ENCODE data around the gene PHETA2.
A peak's percentile ranks its signal among the peaks of the same experiment; 100 is the strongest.
"Not testable (repeated sequence)": the region's sequence is repeated elsewhere in the genome, so short reads cannot be mapped to it uniquely, and the experiment has no call there.

PHETA2 gene

DNA sequence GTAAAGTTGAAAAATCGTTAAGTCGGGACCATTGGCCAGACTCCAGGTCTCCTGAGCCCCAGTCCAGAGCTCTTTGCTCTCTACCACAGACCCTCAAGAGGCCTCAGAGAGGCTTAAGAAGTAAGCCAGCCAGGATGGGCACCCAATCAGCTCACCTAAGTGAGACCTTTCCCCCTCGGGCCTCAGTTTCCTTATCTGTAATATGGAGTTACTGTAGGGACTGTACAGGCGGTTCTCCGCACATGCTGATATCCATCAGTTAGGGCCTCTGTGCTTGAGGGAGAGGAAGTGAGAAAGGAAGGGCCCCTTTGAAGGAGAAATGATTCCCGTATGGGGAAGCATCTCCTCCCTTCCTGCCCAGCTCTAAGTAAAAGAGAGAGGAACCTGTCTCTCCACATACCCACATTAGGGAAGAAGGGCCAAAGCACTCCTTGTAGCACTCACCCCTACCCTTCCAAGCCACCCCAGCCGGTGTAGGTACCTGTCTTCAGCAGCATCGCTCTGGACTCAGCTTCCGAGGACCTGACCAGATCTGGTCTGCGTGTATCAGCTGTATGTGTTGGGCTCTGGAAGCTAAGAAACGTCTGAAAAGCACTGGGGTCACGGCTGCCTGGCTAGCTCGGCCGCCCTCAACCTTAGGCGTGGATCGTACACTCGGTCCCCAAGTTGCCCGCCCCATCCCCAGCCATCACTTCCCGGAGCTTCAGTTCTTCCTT, 4.1 kb upstream of the PHETA2 start:
- no peak for DNase-seq (ENCODE audit: low spot score)

DNA sequence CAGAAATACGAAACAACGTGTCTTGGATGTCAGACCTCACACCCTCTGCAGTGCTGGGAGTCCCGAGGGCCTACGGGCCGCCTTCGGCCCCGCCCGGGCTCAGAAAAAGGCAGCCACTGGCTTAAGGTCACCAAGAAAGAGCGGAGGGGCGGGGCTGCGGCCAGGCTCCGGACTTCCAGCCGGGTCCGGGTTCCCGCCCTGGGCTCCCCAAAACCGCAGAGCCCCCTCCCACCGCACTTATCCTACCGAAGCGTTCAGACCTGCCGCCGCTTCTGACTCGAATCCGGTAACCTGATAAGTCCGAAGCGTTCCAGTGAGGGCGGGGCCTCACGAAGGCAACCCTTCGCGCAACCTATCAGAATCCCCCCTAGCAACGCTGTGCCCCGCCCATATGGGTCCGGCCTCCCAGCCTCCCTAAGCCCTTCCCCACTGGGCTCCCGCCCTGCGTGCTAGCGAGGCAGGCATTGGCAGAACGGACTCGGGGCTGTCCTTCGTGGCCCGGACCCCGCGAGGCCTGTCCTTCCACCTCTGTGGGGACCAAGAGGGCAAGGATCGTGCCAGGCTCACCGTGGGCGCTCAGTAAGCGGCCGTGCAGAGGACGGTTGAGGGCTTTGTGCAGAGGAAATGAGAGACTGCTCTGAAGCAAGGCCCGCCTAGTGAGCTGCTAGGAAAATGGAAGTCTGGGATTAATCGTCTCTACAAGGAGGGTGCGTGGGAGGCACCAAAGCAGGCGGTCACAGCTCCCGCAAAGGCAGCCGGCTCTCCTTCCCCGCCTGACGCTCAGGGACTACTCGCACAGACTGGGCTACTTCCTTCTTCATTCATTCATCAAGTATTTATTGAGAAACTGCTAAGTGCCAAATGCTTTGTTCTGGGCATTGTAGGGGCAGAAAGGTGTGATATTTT, 3.3 kb upstream of the PHETA2 start, which contains the start of gene NAGA:
TSS of gene NAGA (minus strand) at position 296 of the 906 bp plus-strand sequence. CDS start 515 bp downstream, outside the sequence.
- peak; percentile 97 for DNase-seq (ENCODE audit: low spot score)

- not testable (repeated sequence) for DNase-seq (ENCODE audit: low spot score)
Measured at GRCh38 chr22:42071508-42071907, 2.5 kb upstream of the PHETA2 start.

DNA sequence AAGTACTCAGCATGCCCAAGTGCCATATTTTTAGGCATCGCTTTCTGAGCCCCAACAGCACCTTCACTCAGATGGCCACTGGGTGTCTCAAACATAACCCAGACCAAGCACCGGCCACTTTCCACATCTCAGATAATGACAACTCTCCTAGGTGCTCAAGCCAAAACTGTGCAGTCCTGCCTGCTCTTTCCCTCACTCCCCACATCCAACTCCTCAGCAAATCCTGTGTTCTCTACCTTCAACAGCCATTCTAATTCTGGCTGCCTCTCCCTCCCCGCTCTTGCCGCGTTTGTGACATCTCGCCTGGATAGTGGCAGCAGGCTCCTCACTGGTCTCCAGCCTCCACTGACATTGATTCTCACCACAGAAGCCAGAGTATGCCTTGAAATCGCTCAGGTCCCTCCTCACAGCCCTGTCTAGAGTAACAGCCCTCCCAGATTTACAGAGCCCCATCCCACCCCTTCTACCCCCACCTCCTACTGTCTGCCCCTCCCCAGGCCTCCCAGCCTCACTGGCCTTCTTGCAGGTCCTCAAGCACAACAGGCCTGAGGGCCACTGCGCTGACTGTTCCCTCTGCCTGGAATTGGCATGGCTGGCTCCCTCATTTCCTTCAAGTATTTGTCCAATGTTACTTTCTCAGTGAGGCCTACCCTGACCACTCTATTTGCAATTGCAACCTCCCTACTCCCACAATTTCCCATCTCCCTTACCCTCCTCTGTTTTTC, 1.3 kb upstream of the PHETA2 start:
- DNase-seq (ENCODE audit: low spot score), result no peak

GRCh38 chr22:42073621-42074041, 417 bp upstream of the PHETA2 start:
- DNase-seq (ENCODE audit: low spot score), result no peak

GRCh38 chr22:42074846-42075676, 1.0 kb downstream of the PHETA2 start:
- no peak for DNase-seq (ENCODE audit: low spot score)

- DNase-seq (ENCODE audit: low spot score), result no peak
Measured at GRCh38 chr22:42076764-42077485, 2.9 kb downstream of the PHETA2 start.

- no peak for DNase-seq (ENCODE audit: low spot score)
Measured at GRCh38 chr22:42077486-42078125, 3.6 kb downstream of the PHETA2 start.

DNA sequence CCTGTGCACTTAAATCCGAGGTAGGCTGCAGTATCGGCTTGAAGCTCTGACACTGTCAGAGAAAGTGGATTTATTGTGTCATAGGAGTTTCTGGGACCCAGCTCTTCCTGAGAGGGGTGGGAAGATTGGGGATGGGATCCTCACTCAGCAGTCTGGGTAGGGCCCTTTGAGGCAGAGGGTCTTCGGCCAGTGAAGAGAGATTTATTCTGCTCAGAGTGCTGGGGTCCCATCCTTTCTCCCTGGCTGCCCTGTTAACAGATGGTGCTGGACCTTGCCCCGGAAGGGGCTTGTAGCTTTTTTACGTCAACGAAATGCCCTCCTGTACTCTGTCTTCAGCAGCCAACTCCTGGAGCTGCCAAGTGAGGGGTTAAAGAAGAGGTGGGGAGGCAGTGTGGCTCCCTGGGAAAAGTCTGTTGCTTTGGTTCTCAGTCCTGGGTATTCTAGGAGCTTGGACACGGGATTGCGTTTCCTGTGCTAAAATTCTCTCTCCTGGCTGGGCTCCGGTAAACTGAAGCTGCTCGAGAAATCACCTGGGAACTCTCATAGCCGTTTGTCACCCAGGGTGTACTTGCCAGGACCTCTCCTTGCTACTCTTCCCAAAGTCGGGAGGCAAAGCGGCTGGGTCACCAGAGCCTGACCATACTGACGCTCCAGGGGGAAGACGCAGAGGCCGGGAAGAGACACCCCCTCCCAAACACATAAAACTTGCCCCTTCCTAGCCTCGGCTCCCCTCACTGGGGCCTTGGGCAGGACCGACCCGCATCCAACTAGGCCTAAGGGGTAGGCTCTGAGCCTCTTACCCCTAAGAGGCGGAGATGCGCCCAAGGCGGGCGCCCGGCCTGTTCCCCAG, 4.6 kb downstream of the PHETA2 start:
- no peak for DNase-seq (ENCODE audit: low spot score)

GRCh38 chr22:42079319-42080251, 5.5 kb downstream of the PHETA2 start, which contains the start of gene SMDT1:
Gene SMDT1, plus strand, starts transcription at chr22:42079700. Its CDS starts 69 bp downstream, at chr22:42079769.
- peak; percentile 99 for DNase-seq (ENCODE audit: low spot score)

GRCh38 chr22:42080287-42080686, 6.2 kb downstream of the PHETA2 start:
- no peak for DNase-seq (ENCODE audit: low spot score)

GRCh38 chr22:42083119-42083518, 9.1 kb downstream of the PHETA2 start:
- DNase-seq (ENCODE audit: low spot score), result no peak

DNA sequence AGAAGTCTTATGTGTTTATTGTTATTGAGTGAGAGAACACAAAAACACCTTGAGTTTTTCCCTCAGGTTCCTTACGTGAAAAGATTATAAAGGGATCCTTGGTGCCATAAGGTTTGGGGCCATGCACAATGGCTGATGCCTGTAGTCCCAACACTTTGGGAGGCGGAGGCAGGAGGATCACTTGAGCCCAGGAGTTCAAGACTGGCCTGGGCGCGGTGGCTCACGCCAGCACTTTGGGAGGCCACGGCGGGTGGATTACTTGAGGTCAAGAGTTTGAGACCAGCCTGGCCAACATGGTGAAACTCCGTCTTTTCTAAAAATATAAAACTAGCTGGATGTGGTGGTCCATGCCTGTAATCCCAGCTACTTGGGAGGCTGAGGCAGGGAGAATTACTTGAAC, 10.8 kb downstream of the PHETA2 start:
- DNase-seq (ENCODE audit: low spot score), result no peak

DNA sequence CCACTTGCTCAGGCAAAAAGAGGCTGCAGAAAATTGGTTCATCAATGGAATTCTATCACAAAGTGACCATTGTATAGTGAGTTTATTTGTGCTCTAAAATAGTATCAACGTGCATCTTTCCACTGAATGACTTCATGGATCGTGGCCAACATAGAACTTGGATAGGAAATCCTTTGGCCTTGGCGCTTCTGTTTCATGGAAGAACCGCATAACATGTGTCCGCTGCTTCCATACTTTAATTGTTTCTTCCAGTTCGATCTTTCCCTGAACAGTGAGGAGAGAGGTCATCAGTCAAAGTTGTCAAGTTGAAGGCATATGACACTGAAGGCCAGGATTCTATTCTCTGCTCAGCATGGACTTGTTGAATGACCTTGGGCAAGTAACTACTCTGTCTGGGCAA, 12.0 kb downstream of the PHETA2 start:
- DNase-seq (ENCODE audit: low spot score), result no peak

- peak; percentile 100 for DNase-seq (ENCODE audit: low spot score)
Measured at GRCh38 chr22:42090596-42091454, 16.8 kb downstream of the PHETA2 start, which contains the start of gene NDUFA6. Gene NDUFA6, minus strand, starts transcription at chr22:42090772. Its CDS starts 28 bp downstream, at chr22:42090744.

- no peak for DNase-seq (ENCODE audit: low spot score)
Measured at GRCh38 chr22:42091455-42091782, 17.4 kb downstream of the PHETA2 start.

GRCh38 chr22:42101199-42101598, 27.2 kb downstream of the PHETA2 start:
- no peak for DNase-seq (ENCODE audit: low spot score)

Data from hematopoietic multipotent progenitor cell treated with erythropoietin and hydrocortisone succinate and interleukin-3 and kit ligand, for 17 days (in vitro differentiated cells).